ENCODE results near the gene IPCEF1.

Gene IPCEF1

GRCh38 chr6:154229786-154230185 lies 126.8 kb downstream of the IPCEF1 start:
- Histone ChIP-seq H3K4me1 (no peaks in the 10 kb centered on the region), H3K27me3 (no peaks in the 10 kb centered on the region), H3K36me3 (no peaks in the 10 kb centered on the region), H3K9me3 (no peaks in the 10 kb centered on the region), H3K4me3 (ENCODE audit: low read depth, low read length) (no peak overlapping the region)
- no peak for DNase-seq
- no peak for TF ChIP-seq CTCF (IDR thresholded peaks at IDR 0.05; ENCODE audit: low read depth, low read length)

- Histone ChIP-seq H3K36me3 (no peaks in the 10 kb centered on the region), H3K9me3 (no peaks in the 10 kb centered on the region), H3K4me3 (ENCODE audit: low read depth, low read length) (no peak overlapping the region), H3K27me3 (no peaks in the 10 kb centered on the region), H3K4me1 (no peaks in the 10 kb centered on the region)
- TF ChIP-seq CTCF (IDR thresholded peaks at IDR 0.05; ENCODE audit: low read depth, low read length), result no peak
- DNase-seq, result no peak
Observed at GRCh38 chr6:154228521-154228905, 128.1 kb downstream of the IPCEF1 start.

- no peaks in the 10 kb centered on the region for H3K27me3 ChIP-seq
- no peak for TF ChIP-seq CTCF (IDR thresholded peaks at IDR 0.05; ENCODE audit: low read depth, low read length)
- DNase-seq, result no peak
Observed at GRCh38 chr6:154227862-154228520, 128.6 kb downstream of the IPCEF1 start.

GRCh38 chr6:154226461-154226860 lies 130.1 kb downstream of the IPCEF1 start:
- Histone ChIP-seq H3K4me3 (ENCODE audit: low read depth, low read length) (no peak overlapping the region), H3K27me3 (no peaks in the 10 kb centered on the region), H3K4me1 (no peaks in the 10 kb centered on the region), H3K36me3 (no peaks in the 10 kb centered on the region), H3K9me3 (no peaks in the 10 kb centered on the region)
- TF ChIP-seq CTCF (IDR thresholded peaks at IDR 0.05; ENCODE audit: low read depth, low read length), result no peak
- no peak for DNase-seq

More at GRCh38 chr6:154227862-154228520, 128.6 kb downstream of the IPCEF1 start:
- H3K4me3 ChIP-seq (ENCODE audit: low read depth, low read length), result no peak overlapping the region
- H3K36me3 ChIP-seq, result no peaks in the 10 kb centered on the region
- H3K9me3 ChIP-seq, result no peaks in the 10 kb centered on the region
- no peaks in the 10 kb centered on the region for H3K4me1 ChIP-seq

- DNase-seq, result no peak
- Histone ChIP-seq H3K27me3 (no peaks in the 10 kb centered on the region), H3K4me1 (no peaks in the 10 kb centered on the region; the same call in 1 of the 2 replicates), H3K4me3 (ENCODE audit: low read depth, low read length) (no peak overlapping the region), H3K9me3 (no peaks in the 10 kb centered on the region), H3K36me3 (no peaks in the 10 kb centered on the region)
- TF ChIP-seq CTCF (IDR thresholded peaks at IDR 0.05; ENCODE audit: low read depth, low read length), result no peak
Observed at GRCh38 chr6:154223296-154223695, 133.3 kb downstream of the IPCEF1 start.

GRCh38 chr6:154222716-154223115 lies 133.9 kb downstream of the IPCEF1 start:
- Histone ChIP-seq H3K4me3 (ENCODE audit: low read depth, low read length) (no peak overlapping the region), H3K9me3 (no peaks in the 10 kb centered on the region), H3K36me3 (no peaks in the 10 kb centered on the region), H3K4me1 (no peaks in the 10 kb centered on the region; the same call in 1 of the 2 replicates), H3K27me3 (no peaks in the 10 kb centered on the region)
- no peak for DNase-seq
- TF ChIP-seq CTCF (IDR thresholded peaks at IDR 0.05; ENCODE audit: low read depth, low read length), result no peak
